GM18505 (cell line): Measurements from ENCODE around the gene ANTXR2.

Source experiments
- ATAC-seq: cut with Tn5 transposase; IDR thresholded peaks from one replicate; pipeline ENCODE4 v1.9.1; 2021; ENCODE audit not compliant: unreplicated experiment
- POLR2A ChIP-seq: IDR thresholded peaks from 4 replicates; pipeline ENCODE4 v1.6.1; 2011; ENCODE audit warnings: borderline replicate concordance; ENCODE audit not compliant: insufficient read depth, insufficient read length; ENCODE audit errors: extremely low read depth

Gene ANTXR2

GRCh38 chr4:79854856-79855502 is 218.1 kb downstream of the ANTXR2 start:
- TF ChIP-seq POLR2A, result no peak
- ATAC-seq, result no peak

GRCh38 chr4:79852305-79852730 is 220.7 kb downstream of the ANTXR2 start:
- no peak for ATAC-seq

GRCh38 chr4:79851625-79852304 is 221.3 kb downstream of the ANTXR2 start:
- no peak for ATAC-seq
- no peak for TF ChIP-seq POLR2A

More at GRCh38 chr4:79852305-79852730, 220.7 kb downstream of the ANTXR2 start:
- TF ChIP-seq POLR2A, result no peak
